Upper lobe of left lung (tissue), 6 donors: ENCODE measurements around the gene RTL10. TPM values are rescaled to one million over a fixed set of nuclear protein-coding genes. Genes with fewer than 3 reads are reported as not detected.

Source experiments
- ATAC-seq, 2 donors: fragments of 200-7000 bp; cut with Tn5 transposase; one replicate each; pipeline ENCODE4 v1.9.1; 2022; ENCODE audit warnings: mild to moderate bottlenecking in 2 of 2, moderate library complexity in 2 of 2; ENCODE audit not compliant: low FRiP score in 2 of 2
- DNase-seq, 2 donors: peaks; one replicate each; pipeline ENCODE4 v3.0.0-alpha.2; 2019 to 2020
- H3K27ac ChIP-seq, 4 donors: fragments of 200-600 bp; sonication (generic); one replicate each; pipeline ENCODE4 v1.5.1; 2016 to 2019
- H3K27me3 ChIP-seq, 4 donors: fragments of 200-600 bp; sonication (generic); one replicate each; pipeline ENCODE4 v1.5.1; 2017 to 2019
- H3K36me3 ChIP-seq, 4 donors: fragments of 200-600 bp; sonication (generic); one replicate each; pipeline ENCODE4 v1.5.1; 2016 to 2019
- H3K4me1 ChIP-seq, 4 donors: fragments of 200-600 bp; sonication (generic); one replicate each; pipeline ENCODE4 v1.5.1; 2018 to 2019
- H3K4me3 ChIP-seq, 4 donors: fragments of 200-600 bp; sonication (generic); one replicate each; pipeline ENCODE4 v1.5.1; 2017 to 2019; ENCODE audit warnings: mild to moderate bottlenecking in 2 of 4, moderate library complexity in 1 of 4
- H3K9me3 ChIP-seq, 4 donors: fragments of 200-600 bp; sonication (generic); one replicate each; pipeline ENCODE4 v1.5.1; 2018 to 2019
- EP300 ChIP-seq, 4 donors: sonication (generic); formaldehyde crosslinking; IDR thresholded peaks; one replicate each; pipeline ENCODE4 v1.5.1; 2017; ENCODE audit warnings: antibody characterized with exemption in 4 of 4, control low read depth in 2 of 4
- POLR2A ChIP-seq, 4 donors: fragments of 450-650 bp; IDR thresholded peaks; one replicate each; pipeline ENCODE4 v1.5.1; 2016 to 2017; ENCODE audit warnings: antibody characterized with exemption in 4 of 4, mild to moderate bottlenecking in 2 of 4
- POLR2AphosphoS5 ChIP-seq, 2 donors: sonication (generic); formaldehyde crosslinking; IDR thresholded peaks; one replicate each; pipeline ENCODE4 v1.5.1; 2017; ENCODE audit warnings: antibody characterized with exemption in 2 of 2
- WGBS, 2 donors: methylation state at CpG; one replicate each; pipeline ENCODE4 v1.1.5; 2017 to 2018; 5-methylcytosine and 5-hydroxymethylcytosine counted together
- total RNA-seq, 6 donors: library from RNA; depleted of rRNA in 4 of 6; stranded (reverse); fragments of >200 nt in 4 of 6; gene quantifications; one replicate each; pipeline versions ENCODE4 v1.1.0 to v1.2.1, GENCODE V29; 2016 to 2021
- TF ChIP-seq, protein P1 (sequence below), 6 experiments: fragments of 450-650 bp in 4 of 6; fragments of 200-600 bp in 2 of 6; sonication (generic) in 2 of 6; IDR thresholded peaks; one replicate each; pipeline ENCODE4 v1.5.1; 2016 to 2019; ENCODE audit warnings: antibody characterized with exemption in 6 of 6
- donor health status: DM: no; HTN: no; CAD: no; lungs with moderate emphysema.
- donor health status: DM: no; HTN: yes; CAD: no; lungs with severe emphysema.

RTL10 gene
- total RNA-seq, 6 donors from 2014 or later, result 16.4 to 27.4 (median 24.1) TPM

DNA sequence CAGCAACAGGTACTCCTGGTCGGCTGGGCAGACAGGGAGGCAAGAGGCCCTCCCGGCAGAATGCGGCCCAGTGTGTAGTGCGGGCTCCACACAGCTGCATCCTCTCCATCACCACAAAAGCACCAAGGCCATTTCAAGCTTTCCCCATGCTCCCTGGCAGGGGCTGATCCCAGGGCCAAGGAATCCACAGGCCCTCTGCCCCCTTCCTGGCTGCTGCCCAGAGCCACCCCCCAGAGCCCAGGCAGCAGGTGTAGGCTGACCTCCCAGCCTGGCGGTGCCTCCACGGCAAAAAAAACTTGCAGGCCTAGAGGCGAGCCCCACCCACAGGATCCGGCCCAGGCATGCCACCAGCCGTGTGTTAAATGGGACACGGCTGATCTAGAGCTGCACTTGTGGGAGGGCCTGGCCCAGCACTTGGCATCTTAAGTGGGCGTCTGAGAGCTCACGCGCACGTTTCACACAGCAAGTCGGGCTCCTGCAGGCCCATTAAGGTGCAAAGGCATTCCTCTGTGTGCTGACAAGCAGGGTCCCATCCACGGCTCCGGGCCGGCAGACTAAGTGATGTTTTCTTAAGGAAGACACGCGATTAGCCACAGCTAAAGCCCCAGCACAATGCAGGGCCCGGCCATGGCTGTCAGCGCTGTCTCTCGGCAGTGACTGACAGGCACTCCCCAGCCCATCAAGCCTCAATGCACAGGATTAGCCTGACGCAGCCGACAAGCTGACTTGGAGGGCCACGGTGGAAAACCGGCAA, 19.8 kb upstream of the RTL10 start:
- Histone ChIP-seq H3K9me3 (no peaks in the 10 kb centered on the region), H3K27me3 (no peaks in the 10 kb centered on the region), H3K4me1 (peaks cover 27 to 43% (median 29%) of the 10 kb centered on the region in 4 donors), H3K4me3 (no peak overlapping the region), H3K36me3 (peaks cover 0 to 10% (median 0%) of the 10 kb centered on the region in 4 donors), H3K27ac (peak overlapping the region in 3 of 4 donors; percentile 32 to 47 (median 42))
- DNase-seq, result peak; percentile 84 to 88
- WGBS, 2 donors, result 60 to 73% methylated on average over 23 to 25 of the region's 27 CpGs
- peak; percentile 32 to 83 for ATAC-seq
- no peak for TF ChIP-seq POLR2A (IDR thresholded peaks at IDR 0.05)
- TF ChIP-seq POLR2AphosphoS5 (IDR thresholded peaks at IDR 0.05), result peak in 1 of 2 donors; percentile 47
- TF ChIP-seq EP300 (IDR thresholded peaks at IDR 0.05), result no peak
- TF ChIP-seq, protein P1, sequence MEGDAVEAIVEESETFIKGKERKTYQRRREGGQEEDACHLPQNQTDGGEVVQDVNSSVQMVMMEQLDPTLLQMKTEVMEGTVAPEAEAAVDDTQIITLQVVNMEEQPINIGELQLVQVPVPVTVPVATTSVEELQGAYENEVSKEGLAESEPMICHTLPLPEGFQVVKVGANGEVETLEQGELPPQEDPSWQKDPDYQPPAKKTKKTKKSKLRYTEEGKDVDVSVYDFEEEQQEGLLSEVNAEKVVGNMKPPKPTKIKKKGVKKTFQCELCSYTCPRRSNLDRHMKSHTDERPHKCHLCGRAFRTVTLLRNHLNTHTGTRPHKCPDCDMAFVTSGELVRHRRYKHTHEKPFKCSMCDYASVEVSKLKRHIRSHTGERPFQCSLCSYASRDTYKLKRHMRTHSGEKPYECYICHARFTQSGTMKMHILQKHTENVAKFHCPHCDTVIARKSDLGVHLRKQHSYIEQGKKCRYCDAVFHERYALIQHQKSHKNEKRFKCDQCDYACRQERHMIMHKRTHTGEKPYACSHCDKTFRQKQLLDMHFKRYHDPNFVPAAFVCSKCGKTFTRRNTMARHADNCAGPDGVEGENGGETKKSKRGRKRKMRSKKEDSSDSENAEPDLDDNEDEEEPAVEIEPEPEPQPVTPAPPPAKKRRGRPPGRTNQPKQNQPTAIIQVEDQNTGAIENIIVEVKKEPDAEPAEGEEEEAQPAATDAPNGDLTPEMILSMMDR (IDR thresholded peaks at IDR 0.05), result peak in 1 of 6 experiments; percentile 12

DNA sequence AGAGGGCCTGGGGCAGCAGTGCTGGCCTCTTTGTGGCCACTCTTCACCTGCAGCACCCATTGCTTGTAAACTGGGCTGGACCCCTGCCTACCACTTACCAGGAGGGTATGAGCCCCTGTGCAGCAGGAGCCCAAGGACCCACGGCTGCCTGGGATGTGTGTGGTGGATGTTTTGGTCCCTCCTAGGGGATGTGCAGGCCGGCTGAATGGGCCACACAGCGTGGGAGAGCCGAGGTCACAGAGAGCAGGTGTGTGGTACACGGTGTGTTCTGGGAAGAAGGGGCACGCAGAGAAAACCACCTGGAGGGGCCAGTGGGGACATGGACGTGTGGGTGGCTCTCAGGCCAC, 19.3 kb upstream of the RTL10 start:
- Histone ChIP-seq H3K27ac (peak overlapping the region in 3 of 4 donors; percentile 32 to 47 (median 42)), H3K4me3 (no peak overlapping the region), H3K4me1 (peaks cover 27 to 43% (median 29%) of the 10 kb centered on the region in 4 donors), H3K9me3 (no peaks in the 10 kb centered on the region), H3K27me3 (no peaks in the 10 kb centered on the region), H3K36me3 (peaks cover 0 to 10% (median 0%) of the 10 kb centered on the region in 4 donors)
- 76 to 78% methylated on average over 5 to 7 of the region's 7 CpGs for WGBS, 2 donors
- DNase-seq, result peak in 1 of 2 donors; percentile 16
- no peak for ATAC-seq
- TF ChIP-seq EP300 (IDR thresholded peaks at IDR 0.05), result no peak
- TF ChIP-seq POLR2AphosphoS5 (IDR thresholded peaks at IDR 0.05), result no peak
- TF ChIP-seq, protein P1 (IDR thresholded peaks at IDR 0.05), result no peak
- no peak for TF ChIP-seq POLR2A (IDR thresholded peaks at IDR 0.05)

DNA sequence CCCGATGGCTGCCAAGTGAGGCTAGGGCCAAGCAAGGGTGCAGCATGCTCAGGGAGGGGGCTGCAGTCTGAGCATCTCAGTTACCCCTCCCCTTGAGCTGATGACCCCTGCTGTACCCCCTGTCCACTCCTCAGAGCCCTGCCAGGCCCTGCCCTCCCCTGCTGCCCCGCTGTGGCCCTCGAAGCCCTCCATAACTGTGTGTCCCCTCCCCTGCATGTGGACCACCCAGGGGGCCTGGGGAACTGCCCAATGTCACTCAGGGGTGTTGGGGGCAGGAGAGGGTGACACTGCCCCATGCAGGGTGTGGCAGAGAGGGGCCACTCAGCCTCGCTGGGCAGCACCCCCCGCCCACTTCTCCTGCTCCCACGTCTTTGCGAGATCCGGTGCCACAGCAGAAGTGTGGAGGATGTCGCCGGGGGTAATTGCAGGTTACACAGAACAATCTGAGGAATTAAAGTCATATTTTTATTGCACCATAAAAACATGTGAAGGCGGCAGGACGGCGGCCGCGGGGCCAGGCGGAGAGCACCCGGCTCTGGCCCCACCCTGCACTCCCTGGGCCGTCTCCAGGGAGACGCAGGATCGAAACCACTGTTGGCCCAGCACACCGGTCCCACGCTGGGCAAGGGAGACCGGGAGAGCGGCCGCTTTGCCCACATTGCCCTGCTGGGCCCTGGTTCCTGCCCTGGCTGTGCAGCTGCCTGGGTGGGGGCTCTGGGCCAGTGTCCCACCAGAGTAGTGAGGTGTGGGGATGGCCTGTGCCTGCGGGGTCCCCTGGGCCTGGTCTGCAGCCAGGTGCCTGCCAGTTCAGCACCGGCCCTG, 18.7 kb upstream of the RTL10 start:
- Histone ChIP-seq H3K4me1 (peaks cover 27 to 43% (median 29%) of the 10 kb centered on the region in 4 donors), H3K27me3 (no peaks in the 10 kb centered on the region), H3K36me3 (peaks cover 0 to 7% (median 0%) of the 10 kb centered on the region in 4 donors), H3K27ac (peak overlapping the region in 3 of 4 donors; percentile 32 to 47 (median 42)), H3K4me3 (no peak overlapping the region), H3K9me3 (no peaks in the 10 kb centered on the region)
- peak; percentile 19 to 83 for DNase-seq
- ATAC-seq, result no peak
- TF ChIP-seq, protein P1 (IDR thresholded peaks at IDR 0.05), result no peak
- TF ChIP-seq EP300 (IDR thresholded peaks at IDR 0.05) (no peak), POLR2AphosphoS5 (IDR thresholded peaks at IDR 0.05) (no peak)
- WGBS, 2 donors, result 54 to 89% methylated on average over 16 to 24 of the region's 27 CpGs

DNA sequence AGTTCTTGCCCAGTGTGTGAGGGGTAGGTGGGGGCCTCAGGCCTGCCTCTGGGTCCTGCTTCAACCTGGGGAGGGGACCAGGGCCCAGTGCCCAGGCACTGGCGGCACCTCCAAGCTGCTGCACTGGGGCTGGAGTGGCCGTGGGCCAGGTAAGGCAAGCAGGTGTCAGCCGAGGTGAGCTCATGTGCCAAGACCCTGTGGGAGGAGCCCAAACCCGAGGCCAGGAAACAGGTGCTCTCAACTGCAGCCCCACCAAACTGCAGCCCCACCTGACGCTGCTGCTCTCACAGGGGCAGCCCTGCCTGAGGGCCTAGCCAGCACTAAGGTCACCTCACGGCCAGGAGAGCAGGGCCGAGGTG, 18.1 kb upstream of the RTL10 start:
- H3K36me3 ChIP-seq, result peaks cover 0 to 1% (median 0%) of the 10 kb centered on the region in 4 donors
- ATAC-seq, result no peak
- H3K4me1 ChIP-seq, result peaks cover 27 to 43% (median 29%) of the 10 kb centered on the region in 4 donors
- H3K4me3 ChIP-seq, result no peak overlapping the region
- no peaks in the 10 kb centered on the region for H3K9me3 ChIP-seq
- no peaks in the 10 kb centered on the region for H3K27me3 ChIP-seq
- 80 to 83% methylated on average over 2 of the region's 7 CpGs for WGBS, 2 donors
- DNase-seq, result peak; percentile 17 to 69
- no peak overlapping the region for H3K27ac ChIP-seq
- TF ChIP-seq EP300 (IDR thresholded peaks at IDR 0.05) (no peak), POLR2A (IDR thresholded peaks at IDR 0.05) (no peak), POLR2AphosphoS5 (IDR thresholded peaks at IDR 0.05) (no peak)
